ENCODE measurements around the gene ICAM1.

ICAM1 gene

GRCh38 chr19:10246511-10246910, 24.4 kb upstream of the ICAM1 start:
- H3K79me2 ChIP-seq (ENCODE audit: control insufficient read depth, insufficient read depth, low read length, poor library complexity), result no peaks in the 10 kb centered on the region
- no peak overlapping the region for H3K23ac ChIP-seq (ENCODE audit: low read length)
- H2BK5ac ChIP-seq (ENCODE audit: low read depth, low read length, poor library complexity), result no peak overlapping the region
- no peaks in the 10 kb centered on the region for H3K36me3 ChIP-seq (ENCODE audit: control insufficient read depth in 1 of 2, insufficient read depth in 2 of 2, low read length in 2 of 2)
- no peaks in the 10 kb centered on the region for H3K9me3 ChIP-seq (ENCODE audit: insufficient read depth, low read depth, low read length)
- H2BK12ac ChIP-seq (ENCODE audit: low read length), result no peak overlapping the region
- no peak overlapping the region for H3K14ac ChIP-seq (ENCODE audit: low read length)
- H3K4me3 ChIP-seq (ENCODE audit: low read depth, low read length), result no peak overlapping the region
- no peak overlapping the region for H3K4me2 ChIP-seq (ENCODE audit: low read length)
- no peak overlapping the region for H3K4ac ChIP-seq (ENCODE audit: low read depth, low read length)
- H3K9ac ChIP-seq (ENCODE audit: low read length), result no peak overlapping the region
- no peak overlapping the region for H2BK120ac ChIP-seq (ENCODE audit: insufficient read depth, low read length, poor library complexity)
- no peak overlapping the region for H2AK5ac ChIP-seq (ENCODE audit: low read length)
- no peak overlapping the region for H3K18ac ChIP-seq (ENCODE audit: low read length)
- WGBS (ENCODE audit: extremely low coverage, insufficient coverage, insufficient read length), result no CpG with 5 or more reads among the region's 6 CpGs
- H3K27me3 ChIP-seq (ENCODE audit: insufficient read depth, low read length), result no peaks in the 10 kb centered on the region
- no peak for DNase-seq
- no peak overlapping the region for H3K27ac ChIP-seq (ENCODE audit: low read depth, low read length)
- no peak overlapping the region for H4K12ac ChIP-seq (ENCODE audit: low read depth, low read length)
- H4K8ac ChIP-seq (ENCODE audit: low read depth, low read length), result no peak overlapping the region
- H3K4me1 ChIP-seq (ENCODE audit: control insufficient read depth in 1 of 2, insufficient read depth in 2 of 2, low read length in 2 of 2), result peaks cover 5 to 13% of the 10 kb centered on the region in 2 experiments
- no peak overlapping the region for H4K91ac ChIP-seq (ENCODE audit: low read depth, low read length)
- H3K79me1 ChIP-seq (ENCODE audit: low read length), result no peaks in the 10 kb centered on the region
- no peak overlapping the region for H2AFZ ChIP-seq (ENCODE audit: insufficient read depth, low read length, poor library complexity)

GRCh38 chr19:10251792-10252694, 18.9 kb upstream of the ICAM1 start, which contains the start of gene MRPL4:
Gene MRPL4, plus strand, starts transcription at chr19:10252214. Its CDS starts 40 bp downstream, at chr19:10252254.
- Histone ChIP-seq H3K23ac (ENCODE audit: low read length) (no peak within 1 kb of the TSS), H3K79me1 (ENCODE audit: low read length) (peaks cover 7% of the 10 kb centered on the region), H3K79me2 (ENCODE audit: control insufficient read depth, insufficient read depth, low read length, poor library complexity) (peaks cover 3% of the 10 kb centered on the region), H3K14ac (ENCODE audit: low read length) (peak within 1 kb of the TSS; percentile 54), H3K4me1 (ENCODE audit: control insufficient read depth in 1 of 2, insufficient read depth in 2 of 2, low read length in 2 of 2) (peaks cover 0 to 3% of the 10 kb centered on the region in 2 experiments), H3K36me3 (ENCODE audit: control insufficient read depth in 1 of 2, insufficient read depth in 2 of 2, low read length in 2 of 2) (peaks cover 14 to 22% of the 10 kb centered on the region in 2 experiments), H3K9ac (ENCODE audit: low read length) (peak within 1 kb of the TSS; percentile 91), H3K4me2 (ENCODE audit: low read length) (peak within 1 kb of the TSS; percentile 90), H2BK12ac (ENCODE audit: low read length) (no peak within 1 kb of the TSS), H2AFZ (ENCODE audit: insufficient read depth, low read length, poor library complexity) (peak within 1 kb of the TSS; percentile 74), H3K18ac (ENCODE audit: low read length) (peak within 1 kb of the TSS; percentile 47), H4K8ac (ENCODE audit: low read depth, low read length) (peak within 1 kb of the TSS; percentile 84), H3K9me3 (ENCODE audit: insufficient read depth, low read depth, low read length) (no peaks in the 10 kb centered on the region), H2BK5ac (ENCODE audit: low read depth, low read length, poor library complexity) (peak within 1 kb of the TSS; percentile 37), H3K27ac (ENCODE audit: low read depth, low read length) (no peak within 1 kb of the TSS), H2AK5ac (ENCODE audit: low read length) (no peak within 1 kb of the TSS), H4K12ac (ENCODE audit: low read depth, low read length) (peak within 1 kb of the TSS; percentile 85), H3K27me3 (ENCODE audit: insufficient read depth, low read length) (no peaks in the 10 kb centered on the region), H2BK120ac (ENCODE audit: insufficient read depth, low read length, poor library complexity) (peak within 1 kb of the TSS; percentile 37), H3K4me3 (ENCODE audit: low read depth, low read length) (peak within 1 kb of the TSS; percentile 95), H4K91ac (ENCODE audit: low read depth, low read length) (peak within 1 kb of the TSS; percentile 72), H3K4ac (ENCODE audit: low read depth, low read length) (peak within 1 kb of the TSS; percentile 77)
- peak; percentile 98 to 99 for DNase-seq
- no CpG with 5 or more reads among the region's 77 CpGs for WGBS (ENCODE audit: extremely low coverage, insufficient coverage, insufficient read length)

- DNase-seq, result no peak
- Histone ChIP-seq H2BK12ac (ENCODE audit: low read length) (no peak overlapping the region), H4K8ac (ENCODE audit: low read depth, low read length) (peak overlapping the region; percentile 70), H2BK5ac (ENCODE audit: low read depth, low read length, poor library complexity) (no peak overlapping the region), H2AFZ (ENCODE audit: insufficient read depth, low read length, poor library complexity) (peak overlapping the region; percentile 74), H3K23ac (ENCODE audit: low read length) (no peak overlapping the region), H3K18ac (ENCODE audit: low read length) (peak overlapping the region; percentile 47), H3K79me2 (ENCODE audit: control insufficient read depth, insufficient read depth, low read length, poor library complexity) (peaks cover 3% of the 10 kb centered on the region), H4K91ac (ENCODE audit: low read depth, low read length) (peak overlapping the region; percentile 72), H3K79me1 (ENCODE audit: low read length) (peaks cover 7% of the 10 kb centered on the region), H3K36me3 (ENCODE audit: control insufficient read depth in 1 of 2, insufficient read depth in 2 of 2, low read length in 2 of 2) (peaks cover 19 to 28% of the 10 kb centered on the region in 2 experiments), H2BK120ac (ENCODE audit: insufficient read depth, low read length, poor library complexity) (no peak overlapping the region), H2AK5ac (ENCODE audit: low read length) (no peak overlapping the region), H3K9me3 (ENCODE audit: insufficient read depth, low read depth, low read length) (no peaks in the 10 kb centered on the region), H3K27me3 (ENCODE audit: insufficient read depth, low read length) (no peaks in the 10 kb centered on the region), H3K9ac (ENCODE audit: low read length) (peak overlapping the region; percentile 83), H3K27ac (ENCODE audit: low read depth, low read length) (no peak overlapping the region), H3K14ac (ENCODE audit: low read length) (peak overlapping the region; percentile 51), H3K4me3 (ENCODE audit: low read depth, low read length) (peak overlapping the region; percentile 95), H3K4me2 (ENCODE audit: low read length) (peak overlapping the region; percentile 90), H4K12ac (ENCODE audit: low read depth, low read length) (peak overlapping the region; percentile 49), H3K4ac (ENCODE audit: low read depth, low read length) (peak overlapping the region; percentile 77), H3K4me1 (ENCODE audit: control insufficient read depth in 1 of 2, insufficient read depth in 2 of 2, low read length in 2 of 2) (peaks cover 0 to 3% of the 10 kb centered on the region in 2 experiments)
- WGBS (ENCODE audit: extremely low coverage, insufficient coverage, insufficient read length), result no CpG with 5 or more reads among the region's 8 CpGs
Observed at GRCh38 chr19:10252707-10253106, 18.2 kb upstream of the ICAM1 start.

- no peaks in the 10 kb centered on the region for H3K9me3 ChIP-seq (ENCODE audit: insufficient read depth, low read depth, low read length)
- peaks cover 3% of the 10 kb centered on the region for H3K79me2 ChIP-seq (ENCODE audit: control insufficient read depth, insufficient read depth, low read length, poor library complexity)
- WGBS (ENCODE audit: extremely low coverage, insufficient coverage, insufficient read length), result no CpG with 5 or more reads among the region's 3 CpGs
Observed at GRCh38 chr19:10254244-10254643, 16.7 kb upstream of the ICAM1 start.

More at GRCh38 chr19:10254244-10254643, 16.7 kb upstream of the ICAM1 start:
- Histone ChIP-seq H3K4me2 (ENCODE audit: low read length) (no peak overlapping the region), H2AK5ac (ENCODE audit: low read length) (no peak overlapping the region), H3K79me1 (ENCODE audit: low read length) (peaks cover 7% of the 10 kb centered on the region), H3K4ac (ENCODE audit: low read depth, low read length) (no peak overlapping the region), H2BK120ac (ENCODE audit: insufficient read depth, low read length, poor library complexity) (no peak overlapping the region), H2BK12ac (ENCODE audit: low read length) (no peak overlapping the region), H3K27ac (ENCODE audit: low read depth, low read length) (no peak overlapping the region), H2AFZ (ENCODE audit: insufficient read depth, low read length, poor library complexity) (no peak overlapping the region), H3K14ac (ENCODE audit: low read length) (no peak overlapping the region), H3K18ac (ENCODE audit: low read length) (no peak overlapping the region), H3K27me3 (ENCODE audit: insufficient read depth, low read length) (no peaks in the 10 kb centered on the region), H2BK5ac (ENCODE audit: low read depth, low read length, poor library complexity) (no peak overlapping the region), H3K4me3 (ENCODE audit: low read depth, low read length) (no peak overlapping the region), H4K8ac (ENCODE audit: low read depth, low read length) (no peak overlapping the region), H3K36me3 (ENCODE audit: control insufficient read depth in 1 of 2, insufficient read depth in 2 of 2, low read length in 2 of 2) (peaks cover 29 to 40% of the 10 kb centered on the region in 2 experiments), H4K12ac (ENCODE audit: low read depth, low read length) (no peak overlapping the region), H3K9ac (ENCODE audit: low read length) (no peak overlapping the region), H3K4me1 (ENCODE audit: control insufficient read depth in 1 of 2, insufficient read depth in 2 of 2, low read length in 2 of 2) (peaks cover 0 to 3% of the 10 kb centered on the region in 2 experiments), H3K23ac (ENCODE audit: low read length) (no peak overlapping the region), H4K91ac (ENCODE audit: low read depth, low read length) (no peak overlapping the region)
- DNase-seq, result no peak

Data from trophoblast cell (in vitro differentiated cells and primary cell).